ENCODE measurements around the gene ZZZ3. TPM values are rescaled to one million over a fixed set of nuclear protein-coding genes. Genes with fewer than 3 reads are reported as not detected.
"Not testable (repeated sequence)": the region's sequence is repeated elsewhere in the genome, so short reads cannot be mapped to it uniquely, and the experiment has no call there.

ZZZ3 gene
- polyA plus RNA-seq, 2 of the 4 experiments (the other 2 are of a cell fraction), result 20.7 to 32.2 TPM

GRCh38 chr1:77704736-77705135, 22.3 kb upstream of the ZZZ3 start:
- 89% methylated on average over 2 of the region's 2 CpGs for WGBS (ENCODE audit: missing lambda C conversion rate)
- no peak for FAIRE-seq
- POLR2A ChIA-PET, result no interaction called here
- TF ChIP-seq EHF (CRISPR knock-in tag; IDR thresholded peaks at IDR 0.05), result no peak
- CTCF ChIA-PET, result no interaction called here
- Histone ChIP-seq H3K4me1 (no peaks in the 10 kb centered on the region), H3K4me3 (no peak overlapping the region), H3K4me2 (no peak overlapping the region), H3K27ac (no peak overlapping the region), H3K9me3 (no peaks in the 10 kb centered on the region)
- ATAC-seq, result no peak
- no peak for DNase-seq (ENCODE audit: low read depth in 1 of 2, low spot score in 1 of 2)

GRCh38 chr1:77699673-77700072, 17.2 kb upstream of the ZZZ3 start:
- CTCF ChIA-PET, result interaction anchor here (1.1 kb wide), 1 partner anchor 16 kb away, joined by 3 read pairs; no protein-coding TSS in a partner anchor

GRCh38 chr1:77697441-77697840, 15.0 kb upstream of the ZZZ3 start:
- DNase-seq (ENCODE audit: low read depth in 1 of 2, low spot score in 1 of 2), result no peak
- no peak for FAIRE-seq
- ChIA-PET CTCF (interaction anchor here (0.6 to 0.7 kb wide), 2 partner anchors 105 to 413 kb away, joined by 3 to 5 read pairs; no protein-coding TSS in a partner anchor), POLR2A (no interaction called here)
- H3K9me3 ChIP-seq, result no peaks in the 10 kb centered on the region
- no peak overlapping the region for H3K4me3 ChIP-seq
- H3K4me2 ChIP-seq, result no peak overlapping the region
- ATAC-seq, result no peak
- H3K4me1 ChIP-seq, result no peaks in the 10 kb centered on the region
- no peak overlapping the region for H3K27ac ChIP-seq
- 94% methylated on average over 3 of the region's 3 CpGs for WGBS (ENCODE audit: missing lambda C conversion rate)
- TF ChIP-seq CHD2 (IDR thresholded peaks at IDR 0.05; ENCODE audit: low read length, partially characterized antibody) (no peak), MAZ (IDR thresholded peaks at IDR 0.05; ENCODE audit: borderline replicate concordance, low read depth, low read length) (no peak), HOXB5 (CRISPR knock-in tag; IDR thresholded peaks at IDR 0.05) (no peak), TP53 (CRISPR knock-in tag; IDR thresholded peaks at IDR 0.05) (no peak), TFCP2L1 (CRISPR knock-in tag; IDR thresholded peaks at IDR 0.05) (no peak), RCOR1 (IDR thresholded peaks at IDR 0.05; ENCODE audit: low read depth, low read length) (no peak)
- TF ChIP-seq, protein P1, sequence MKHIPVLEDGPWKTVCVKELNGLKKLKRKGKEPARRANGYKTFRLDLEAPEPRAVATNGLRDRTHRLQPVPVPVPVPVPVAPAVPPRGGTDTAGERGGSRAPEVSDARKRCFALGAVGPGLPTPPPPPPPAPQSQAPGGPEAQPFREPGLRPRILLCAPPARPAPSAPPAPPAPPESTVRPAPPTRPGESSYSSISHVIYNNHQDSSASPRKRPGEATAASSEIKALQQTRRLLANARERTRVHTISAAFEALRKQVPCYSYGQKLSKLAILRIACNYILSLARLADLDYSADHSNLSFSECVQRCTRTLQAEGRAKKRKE (CRISPR knock-in tag; IDR thresholded peaks at IDR 0.05; ENCODE audit: low read depth), result no peak

More at GRCh38 chr1:77699673-77700072, 17.2 kb upstream of the ZZZ3 start:
- ATAC-seq; FAIRE-seq; H3K4me1 ChIP-seq; H3K4me2 ChIP-seq; H3K9me3 ChIP-seq; H3K4me3 ChIP-seq; H3K27ac ChIP-seq; POLR2A ChIA-PET; DNase-seq (ENCODE audit: low read depth in 1 of 2, low spot score in 1 of 2): not testable (repeated sequence)
- WGBS (ENCODE audit: missing lambda C conversion rate), result 90% methylated on average over 1 of the region's 1 CpG

DNA sequence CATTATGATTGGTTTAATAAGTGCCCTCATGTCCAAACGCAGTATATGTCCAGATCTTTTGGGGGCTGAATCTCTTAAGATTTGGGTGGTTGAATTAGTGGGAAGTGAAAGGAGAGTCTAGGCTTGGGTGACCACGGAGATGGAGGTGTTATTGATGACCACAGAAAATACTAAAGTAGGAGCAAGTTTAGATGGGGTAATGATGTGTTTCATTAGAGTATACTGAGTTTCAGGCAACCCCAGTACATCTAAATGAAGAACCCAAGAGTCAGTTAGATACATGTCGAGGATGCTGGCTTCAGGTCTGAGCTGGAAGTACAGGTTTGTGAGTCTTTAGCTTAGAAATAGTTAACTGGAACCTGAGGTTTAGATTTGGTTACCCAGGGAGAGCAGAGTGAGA, 6.5 kb upstream of the ZZZ3 start:
- Histone ChIP-seq H3K9me3 (no peaks in the 10 kb centered on the region), H3K27ac (no peak overlapping the region), H3K4me1 (peaks cover 7% of the 10 kb centered on the region; the same call in 2 of the 3 replicates), H3K4me2 (no peak overlapping the region), H3K4me3 (no peak overlapping the region)
- WGBS (ENCODE audit: missing lambda C conversion rate), result 88% methylated on average over 3 of the region's 3 CpGs
- ATAC-seq (no peak), DNase-seq (ENCODE audit: low read depth in 1 of 2, low spot score in 1 of 2) (no peak), FAIRE-seq (no peak)
- CTCF ChIA-PET, result no interaction called here
- POLR2A ChIA-PET, result no interaction called here
- TF ChIP-seq HOXB5 (CRISPR knock-in tag; IDR thresholded peaks at IDR 0.05), result no peak
- TF ChIP-seq CHD4 (IDR thresholded peaks at IDR 0.05; ENCODE audit: borderline replicate concordance), result no peak
- no peak for TF ChIP-seq EHMT2 (IDR thresholded peaks at IDR 0.05; ENCODE audit: low read depth)
- TF ChIP-seq HOXA7 (CRISPR knock-in tag; IDR thresholded peaks at IDR 0.05), result no peak
- no peak for TF ChIP-seq NR3C1 (IDR thresholded peaks at IDR 0.05)
- TF ChIP-seq, protein P2, sequence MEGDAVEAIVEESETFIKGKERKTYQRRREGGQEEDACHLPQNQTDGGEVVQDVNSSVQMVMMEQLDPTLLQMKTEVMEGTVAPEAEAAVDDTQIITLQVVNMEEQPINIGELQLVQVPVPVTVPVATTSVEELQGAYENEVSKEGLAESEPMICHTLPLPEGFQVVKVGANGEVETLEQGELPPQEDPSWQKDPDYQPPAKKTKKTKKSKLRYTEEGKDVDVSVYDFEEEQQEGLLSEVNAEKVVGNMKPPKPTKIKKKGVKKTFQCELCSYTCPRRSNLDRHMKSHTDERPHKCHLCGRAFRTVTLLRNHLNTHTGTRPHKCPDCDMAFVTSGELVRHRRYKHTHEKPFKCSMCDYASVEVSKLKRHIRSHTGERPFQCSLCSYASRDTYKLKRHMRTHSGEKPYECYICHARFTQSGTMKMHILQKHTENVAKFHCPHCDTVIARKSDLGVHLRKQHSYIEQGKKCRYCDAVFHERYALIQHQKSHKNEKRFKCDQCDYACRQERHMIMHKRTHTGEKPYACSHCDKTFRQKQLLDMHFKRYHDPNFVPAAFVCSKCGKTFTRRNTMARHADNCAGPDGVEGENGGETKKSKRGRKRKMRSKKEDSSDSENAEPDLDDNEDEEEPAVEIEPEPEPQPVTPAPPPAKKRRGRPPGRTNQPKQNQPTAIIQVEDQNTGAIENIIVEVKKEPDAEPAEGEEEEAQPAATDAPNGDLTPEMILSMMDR (IDR thresholded peaks at IDR 0.05), result no peak
- no peak for TF ChIP-seq HES2 (IDR thresholded peaks at IDR 0.05)
- no peak for TF ChIP-seq USF2 (IDR thresholded peaks at IDR 0.05)
- no peak for TF ChIP-seq FOXS1 (CRISPR knock-in tag; IDR thresholded peaks at IDR 0.05)
- TF ChIP-seq TP53 (CRISPR knock-in tag; IDR thresholded peaks at IDR 0.05), result no peak
- TF ChIP-seq KDM1A (IDR thresholded peaks at IDR 0.05; ENCODE audit: low read depth), result no peak
- TF ChIP-seq RFX5 (IDR thresholded peaks at IDR 0.05), result no peak
- TF ChIP-seq PHF8 (IDR thresholded peaks at IDR 0.05; ENCODE audit: borderline replicate concordance, low read depth), result no peak
- TF ChIP-seq CBX2 (IDR thresholded peaks at IDR 0.05; ENCODE audit: borderline replicate concordance, low read depth), result no peak
- no peak for TF ChIP-seq HEYL (CRISPR knock-in tag; IDR thresholded peaks at IDR 0.05)
- no peak for TF ChIP-seq JUNB (IDR thresholded peaks at IDR 0.05)
- TF ChIP-seq, protein P3, sequence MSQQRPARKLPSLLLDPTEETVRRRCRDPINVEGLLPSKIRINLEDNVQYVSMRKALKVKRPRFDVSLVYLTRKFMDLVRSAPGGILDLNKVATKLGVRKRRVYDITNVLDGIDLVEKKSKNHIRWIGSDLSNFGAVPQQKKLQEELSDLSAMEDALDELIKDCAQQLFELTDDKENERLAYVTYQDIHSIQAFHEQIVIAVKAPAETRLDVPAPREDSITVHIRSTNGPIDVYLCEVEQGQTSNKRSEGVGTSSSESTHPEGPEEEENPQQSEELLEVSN (IDR thresholded peaks at IDR 0.05; ENCODE audit: borderline replicate concordance, low read depth), result no peak

Measured in A549 (cell line).